ENCODE results near the gene RXRA.

Gene RXRA

GRCh38 chr9:134381671-134382516 is 55.6 kb downstream of the RXRA start:
- peaks cover 7% of the 10 kb centered on the region; the same call in 1 of the 2 replicates for H3K4me1 ChIP-seq (ENCODE audit: insufficient read depth, low read length)

GRCh38 chr9:134382733-134383132 is 56.5 kb downstream of the RXRA start:
- Histone ChIP-seq H3K36me3 (ENCODE audit: insufficient read depth, low read length) (no peaks in the 10 kb centered on the region), H3K9me3 (ENCODE audit: control insufficient read depth, insufficient read depth, low read length) (no peaks in the 10 kb centered on the region), H3K9ac (ENCODE audit: low read depth, low read length) (no peak overlapping the region), H3K4me1 (ENCODE audit: insufficient read depth, low read length) (peaks cover 7% of the 10 kb centered on the region; the same call in 1 of the 2 replicates)

More at GRCh38 chr9:134381671-134382516, 55.6 kb downstream of the RXRA start:
- H3K9me3 ChIP-seq (ENCODE audit: control insufficient read depth, insufficient read depth, low read length): no peaks in the 10 kb centered on the region
- H3K9ac ChIP-seq (ENCODE audit: low read depth, low read length): no peak overlapping the region
- no peaks in the 10 kb centered on the region for H3K36me3 ChIP-seq (ENCODE audit: insufficient read depth, low read length)

GRCh38 chr9:134383148-134383547 is 56.9 kb downstream of the RXRA start:
- H3K36me3 ChIP-seq (ENCODE audit: insufficient read depth, low read length): no peaks in the 10 kb centered on the region
- no peak overlapping the region for H3K9ac ChIP-seq (ENCODE audit: low read depth, low read length)
- H3K9me3 ChIP-seq (ENCODE audit: control insufficient read depth, insufficient read depth, low read length): no peaks in the 10 kb centered on the region
- H3K4me1 ChIP-seq (ENCODE audit: insufficient read depth, low read length): peaks cover 7% of the 10 kb centered on the region; the same call in 1 of the 2 replicates

GRCh38 chr9:134384811-134385479 is 58.7 kb downstream of the RXRA start:
- peaks cover 7% of the 10 kb centered on the region; the same call in 1 of the 2 replicates for H3K4me1 ChIP-seq (ENCODE audit: insufficient read depth, low read length)
- H3K9me3 ChIP-seq (ENCODE audit: control insufficient read depth, insufficient read depth, low read length): no peaks in the 10 kb centered on the region
- H3K36me3 ChIP-seq (ENCODE audit: insufficient read depth, low read length): no peaks in the 10 kb centered on the region
- no peak overlapping the region for H3K9ac ChIP-seq (ENCODE audit: low read depth, low read length)

- no peak overlapping the region for H3K9ac ChIP-seq (ENCODE audit: low read depth, low read length)
- H3K36me3 ChIP-seq (ENCODE audit: insufficient read depth, low read length): no peaks in the 10 kb centered on the region
- no peaks in the 10 kb centered on the region; the same call in 1 of the 2 replicates for H3K4me1 ChIP-seq (ENCODE audit: insufficient read depth, low read length)
- H3K9me3 ChIP-seq (ENCODE audit: control insufficient read depth, insufficient read depth, low read length): no peaks in the 10 kb centered on the region
These were observed 59.7 kb downstream of the RXRA start for GRCh38 chr9:134385915-134386314.

- Histone ChIP-seq H3K9me3 (ENCODE audit: control insufficient read depth, insufficient read depth, low read length) (no peaks in the 10 kb centered on the region), H3K36me3 (ENCODE audit: insufficient read depth, low read length) (no peaks in the 10 kb centered on the region), H3K4me1 (ENCODE audit: insufficient read depth, low read length) (no peaks in the 10 kb centered on the region; the same call in 1 of the 2 replicates), H3K9ac (ENCODE audit: low read depth, low read length) (no peak overlapping the region)
These were observed 60.9 kb downstream of the RXRA start for GRCh38 chr9:134386951-134387831.

GRCh38 chr9:134388289-134388808 is 62.1 kb downstream of the RXRA start:
- no peak overlapping the region for H3K9ac ChIP-seq (ENCODE audit: low read depth, low read length)
- H3K9me3 ChIP-seq (ENCODE audit: control insufficient read depth, insufficient read depth, low read length): no peaks in the 10 kb centered on the region
- H3K4me1 ChIP-seq (ENCODE audit: insufficient read depth, low read length): no peaks in the 10 kb centered on the region; the same call in 1 of the 2 replicates
- no peaks in the 10 kb centered on the region for H3K36me3 ChIP-seq (ENCODE audit: insufficient read depth, low read length)

- no peaks in the 10 kb centered on the region for H3K9me3 ChIP-seq (ENCODE audit: control insufficient read depth, insufficient read depth, low read length)
- H3K36me3 ChIP-seq (ENCODE audit: insufficient read depth, low read length): no peaks in the 10 kb centered on the region
- no peaks in the 10 kb centered on the region; the same call in 1 of the 2 replicates for H3K4me1 ChIP-seq (ENCODE audit: insufficient read depth, low read length)
- no peak overlapping the region for H3K9ac ChIP-seq (ENCODE audit: low read depth, low read length)
These were observed 62.7 kb downstream of the RXRA start for GRCh38 chr9:134388976-134389375.

- H3K9ac ChIP-seq (ENCODE audit: low read depth, low read length): no peak overlapping the region
- no peaks in the 10 kb centered on the region; the same call in 1 of the 2 replicates for H3K4me1 ChIP-seq (ENCODE audit: insufficient read depth, low read length)
- H3K36me3 ChIP-seq (ENCODE audit: insufficient read depth, low read length): no peaks in the 10 kb centered on the region
- H3K9me3 ChIP-seq (ENCODE audit: control insufficient read depth, insufficient read depth, low read length): no peaks in the 10 kb centered on the region
These were observed 63.4 kb downstream of the RXRA start for GRCh38 chr9:134389642-134390041.

GRCh38 chr9:134390537-134390936 is 64.3 kb downstream of the RXRA start:
- Histone ChIP-seq H3K9me3 (ENCODE audit: control insufficient read depth, insufficient read depth, low read length) (no peaks in the 10 kb centered on the region), H3K4me1 (ENCODE audit: insufficient read depth, low read length) (no peaks in the 10 kb centered on the region), H3K9ac (ENCODE audit: low read depth, low read length) (no peak overlapping the region), H3K36me3 (ENCODE audit: insufficient read depth, low read length) (no peaks in the 10 kb centered on the region)

- H3K4me1 ChIP-seq (ENCODE audit: insufficient read depth, low read length): no peaks in the 10 kb centered on the region
- no peaks in the 10 kb centered on the region for H3K9me3 ChIP-seq (ENCODE audit: control insufficient read depth, insufficient read depth, low read length)
- H3K9ac ChIP-seq (ENCODE audit: low read depth, low read length): no peak overlapping the region
- H3K36me3 ChIP-seq (ENCODE audit: insufficient read depth, low read length): no peaks in the 10 kb centered on the region
These were observed 64.7 kb downstream of the RXRA start for GRCh38 chr9:134390947-134391318.

GRCh38 chr9:134391319-134392231 is 65.3 kb downstream of the RXRA start:
- H3K9ac ChIP-seq (ENCODE audit: low read depth, low read length): no peak overlapping the region
- H3K4me1 ChIP-seq (ENCODE audit: insufficient read depth, low read length): no peaks in the 10 kb centered on the region
- H3K36me3 ChIP-seq (ENCODE audit: insufficient read depth, low read length): no peaks in the 10 kb centered on the region
- H3K9me3 ChIP-seq (ENCODE audit: control insufficient read depth, insufficient read depth, low read length): no peaks in the 10 kb centered on the region

- Histone ChIP-seq H3K36me3 (ENCODE audit: insufficient read depth, low read length) (no peaks in the 10 kb centered on the region), H3K9ac (ENCODE audit: low read depth, low read length) (no peak overlapping the region), H3K4me1 (ENCODE audit: insufficient read depth, low read length) (no peaks in the 10 kb centered on the region), H3K9me3 (ENCODE audit: control insufficient read depth, insufficient read depth, low read length) (no peaks in the 10 kb centered on the region)
These were observed 66.6 kb downstream of the RXRA start for GRCh38 chr9:134392900-134393299.
